CD4-positive, alpha-beta memory T cell (primary cell): ENCODE results near the gene NTN3. TPM values are rescaled to one million over a fixed set of nuclear protein-coding genes. Genes with fewer than 3 reads are reported as not detected.
A peak's percentile ranks its signal among the peaks of the same experiment; 100 is the strongest.

Experiments
- CTCF ChIA-PET: fragments of 350-600 bp; sonication (Branson Sonifier 250); formaldehyde crosslinking; loops from one replicate; lab custom pipeline; 2021; ENCODE audit warnings: inconsistent platforms; ENCODE audit not compliant: partially characterized antibody; lab: Charles Lee
- POLR2A ChIA-PET: fragments of 350-600 bp; sonication (Branson Sonifier 250); formaldehyde crosslinking; loops from one replicate; lab custom pipeline; 2021; ENCODE audit not compliant: partially characterized antibody; lab: Charles Lee
- DNase-seq, 5 donors: peaks; one replicate each; pipeline versions ENCODE4 v3.0.0 to v3.0.0-alpha.2; 2020 to 2022; ENCODE audit warnings: mixed read lengths in 1 of 5
- H3K27ac ChIP-seq: one replicate; pipeline ENCODE4 v1.7.0; 2013; ENCODE audit warnings: low read depth, low read length
- H3K27me3 ChIP-seq: 2 replicates; pipeline ENCODE4 v1.7.0; 2013; ENCODE audit warnings: mild to moderate bottlenecking, low read length, moderate library complexity; ENCODE audit not compliant: insufficient read depth
- H3K36me3 ChIP-seq: 2 replicates; pipeline ENCODE4 v1.7.0; 2013; ENCODE audit warnings: mild to moderate bottlenecking, low read length, moderate library complexity; ENCODE audit not compliant: insufficient read depth
- H3K4me1 ChIP-seq: 2 replicates; pipeline ENCODE4 v1.7.0; 2013; ENCODE audit warnings: mild to moderate bottlenecking, low read length, moderate library complexity; ENCODE audit not compliant: insufficient read depth
- H3K4me3 ChIP-seq, 2 donors: one replicate each; pipeline ENCODE4 v1.7.0; 2013; ENCODE audit warnings: low read length in 2 of 2, mild to moderate bottlenecking in 1 of 2
- H3K9me3 ChIP-seq, 2 donors: one replicate each; pipeline ENCODE4 v1.7.0; 2013; ENCODE audit warnings: low read length in 2 of 2, control low read depth in 1 of 2; ENCODE audit not compliant: control insufficient read depth in 1 of 2
- H3K27ac Mint-ChIP-seq, 7 donors: one replicate each; pipeline ENCODE4 v1.8.0; 2020 to 2021; ENCODE audit warnings: mixed read lengths in 7 of 7, mild to moderate bottlenecking in 6 of 7, inconsistent platforms in 3 of 7, moderate library complexity in 3 of 7
- H3K27me3 Mint-ChIP-seq, 2 donors: one replicate each; pipeline ENCODE4 v1.8.0; 2020 to 2021; ENCODE audit warnings: mixed read lengths in 2 of 2
- H3K36me3 Mint-ChIP-seq, 2 donors: one replicate each; pipeline ENCODE4 v1.8.0; 2020 to 2021; ENCODE audit warnings: mixed read lengths in 2 of 2, inconsistent platforms in 1 of 2, mild to moderate bottlenecking in 1 of 2
- H3K4me1 Mint-ChIP-seq, 4 donors: one replicate each; pipeline ENCODE4 v1.8.0; 2020 to 2021; ENCODE audit warnings: mixed read lengths in 4 of 4, mild to moderate bottlenecking in 1 of 4
- H3K4me3 Mint-ChIP-seq, 8 donors: one replicate each; pipeline ENCODE4 v1.8.0; 2020 to 2021; ENCODE audit warnings: mixed read lengths in 8 of 8, mild to moderate bottlenecking in 7 of 8, moderate library complexity in 6 of 8, inconsistent platforms in 3 of 8
- H3K9me3 Mint-ChIP-seq, 8 donors: one replicate each; pipeline ENCODE4 v1.8.0; 2020 to 2021; ENCODE audit warnings: mixed read lengths in 8 of 8, mild to moderate bottlenecking in 5 of 8, inconsistent platforms in 3 of 8, moderate library complexity in 1 of 8
- intact Hi-C: fragments of 100-400 bp; cut with micrococcal nuclease; formaldehyde crosslinking; loops from one replicate; pipeline ENCODE4 v1.15.1; 2023
- polyA plus RNA-seq, 2 donors: library from polyadenylated mRNA; unstranded; fragments of 300-500 nt; fragmentation: Illumina TruSeq; gene quantifications; one replicate each; pipeline ENCODE4 v1.2.3, GENCODE V29; 2021
- total RNA-seq, 2 experiments: library from RNA; stranded (reverse); gene quantifications; one replicate each; pipeline ENCODE4 v1.2.3, GENCODE V29; 2021

The NTN3 gene
- total and polyA plus RNA-seq, 4 experiments from 2014 or later, result not detected

DNA sequence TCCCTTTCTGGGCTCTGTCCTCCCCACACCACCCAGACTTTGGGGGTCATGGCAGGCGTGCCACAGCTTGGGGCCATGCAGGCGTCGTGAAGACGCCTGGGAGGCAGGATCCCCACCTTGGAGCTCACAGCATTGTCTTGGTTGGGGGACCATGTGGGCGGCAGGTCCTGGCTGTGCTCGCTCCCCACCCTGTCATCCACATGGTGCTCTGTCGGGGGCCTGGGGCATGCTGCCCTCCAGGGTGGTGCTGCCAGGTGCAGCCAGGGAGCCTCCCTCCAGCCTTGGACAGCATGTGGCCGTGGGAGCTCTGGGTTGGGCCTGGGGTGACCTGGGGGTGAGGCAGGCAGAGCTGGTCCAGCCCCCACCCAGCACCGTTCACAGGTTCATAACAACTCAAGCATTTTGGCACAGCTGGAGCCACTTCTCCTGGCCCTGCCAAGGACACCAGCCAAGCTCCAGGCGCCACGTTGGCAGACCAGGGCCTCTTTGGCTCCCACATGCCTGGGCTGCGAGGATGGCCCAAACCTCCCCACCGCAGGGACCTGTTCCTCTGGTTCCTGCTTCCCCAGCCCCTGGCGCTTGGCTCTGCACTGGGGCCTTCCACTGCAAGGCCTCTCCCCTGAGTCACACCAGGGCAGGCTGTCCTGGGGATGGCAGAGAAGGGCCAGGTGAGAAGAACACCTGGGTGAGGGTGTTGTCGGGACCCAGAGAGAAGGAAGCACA lies 27.6 kb downstream of the NTN3 start:
- Mint-ChIP-seq H3K27ac (no peak overlapping the region), H3K27me3 (no peaks in the 10 kb centered on the region), H3K36me3 (peaks cover 6% of the 10 kb centered on the region in 2 donors), H3K4me1 (no peaks in the 10 kb centered on the region), H3K9me3 (no peaks in the 10 kb centered on the region), H3K4me3 (no peak overlapping the region)
- no peak overlapping the region for H3K4me3 ChIP-seq
- ChIA-PET POLR2A (no interaction called here), CTCF (interaction anchor here (4.4 kb wide), 1 partner anchor 304 kb away, joined by 17 read pairs; no protein-coding TSS in a partner anchor)
- no peaks in the 10 kb centered on the region for H3K4me1 ChIP-seq
- H3K27ac ChIP-seq, result no peak overlapping the region
- H3K36me3 ChIP-seq, result no peaks in the 10 kb centered on the region
- H3K27me3 ChIP-seq, result no peaks in the 10 kb centered on the region
- intact Hi-C loops, result no loop called here
- no peak for DNase-seq
- H3K9me3 ChIP-seq, result no peaks in the 10 kb centered on the region

DNA sequence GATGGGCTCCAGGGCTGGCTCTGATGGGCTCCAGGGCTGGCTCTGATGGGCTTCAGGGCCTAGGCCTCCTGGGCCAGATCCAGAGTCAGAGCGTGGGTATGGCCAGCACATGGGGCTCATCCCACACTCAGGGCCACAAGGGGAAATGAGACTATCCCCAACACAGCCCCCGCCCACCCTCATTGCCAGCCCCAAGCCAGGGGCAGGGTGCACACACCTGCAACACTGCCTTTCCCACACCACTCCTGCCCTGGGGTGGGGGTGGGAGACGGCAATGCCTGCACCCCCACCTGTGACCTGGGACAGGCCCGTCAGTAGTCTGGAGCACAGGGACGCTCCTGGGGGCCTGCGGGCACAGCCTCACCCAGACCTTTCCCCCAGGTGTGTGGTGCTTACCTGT lies 28.4 kb downstream of the NTN3 start:
- H3K27ac ChIP-seq, result no peak overlapping the region
- intact Hi-C loops, result no loop called here

GRCh38 chr16:2499890-2500429 lies 28.9 kb downstream of the NTN3 start:
- no peaks in the 10 kb centered on the region for H3K4me1 ChIP-seq
- Mint-ChIP-seq H3K4me1 (no peaks in the 10 kb centered on the region), H3K27me3 (no peaks in the 10 kb centered on the region), H3K4me3 (no peak overlapping the region), H3K36me3 (peaks cover 6% of the 10 kb centered on the region in 2 donors), H3K9me3 (no peaks in the 10 kb centered on the region), H3K27ac (no peak overlapping the region)
- H3K9me3 ChIP-seq, result no peaks in the 10 kb centered on the region
- no peak overlapping the region for H3K4me3 ChIP-seq
- intact Hi-C loops, result loop anchor here (2.0 kb wide), 1 partner anchor 25 kb away; the partner anchor contains the start of gene TBC1D24
- H3K36me3 ChIP-seq, result no peaks in the 10 kb centered on the region
- POLR2A ChIA-PET, result interaction anchor here (2.3 kb wide), 1 partner anchor 160 kb away, joined by 6 read pairs; the partner anchor contains the start of gene ABCA3
- H3K27ac ChIP-seq, result no peak overlapping the region
- CTCF ChIA-PET, result interaction anchor here (4.4 kb wide), 1 partner anchor 306 kb away, joined by 17 read pairs; no protein-coding TSS in a partner anchor
- no peak for DNase-seq
- no peaks in the 10 kb centered on the region for H3K27me3 ChIP-seq

More for the DNA sequence above, 28.4 kb downstream of the NTN3 start:
- H3K27ac Mint-ChIP-seq, result no peak overlapping the region
- Histone ChIP-seq H3K4me1 (no peaks in the 10 kb centered on the region), H3K27me3 (no peaks in the 10 kb centered on the region), H3K4me3 (no peak overlapping the region), H3K9me3 (no peaks in the 10 kb centered on the region), H3K36me3 (no peaks in the 10 kb centered on the region)
- DNase-seq, result no peak
- no peak overlapping the region for H3K4me3 Mint-ChIP-seq
- H3K36me3 Mint-ChIP-seq, result peaks cover 6% of the 10 kb centered on the region in 2 donors
- H3K27me3 Mint-ChIP-seq, result no peaks in the 10 kb centered on the region
- CTCF ChIA-PET, result interaction anchor here (4.4 kb wide), 1 partner anchor 305 kb away, joined by 17 read pairs; no protein-coding TSS in a partner anchor
- POLR2A ChIA-PET, result interaction anchor here (2.3 kb wide), 1 partner anchor 159 kb away, joined by 6 read pairs; the partner anchor contains the start of gene ABCA3
- no peaks in the 10 kb centered on the region for H3K4me1 Mint-ChIP-seq
- H3K9me3 Mint-ChIP-seq, result no peaks in the 10 kb centered on the region

DNA sequence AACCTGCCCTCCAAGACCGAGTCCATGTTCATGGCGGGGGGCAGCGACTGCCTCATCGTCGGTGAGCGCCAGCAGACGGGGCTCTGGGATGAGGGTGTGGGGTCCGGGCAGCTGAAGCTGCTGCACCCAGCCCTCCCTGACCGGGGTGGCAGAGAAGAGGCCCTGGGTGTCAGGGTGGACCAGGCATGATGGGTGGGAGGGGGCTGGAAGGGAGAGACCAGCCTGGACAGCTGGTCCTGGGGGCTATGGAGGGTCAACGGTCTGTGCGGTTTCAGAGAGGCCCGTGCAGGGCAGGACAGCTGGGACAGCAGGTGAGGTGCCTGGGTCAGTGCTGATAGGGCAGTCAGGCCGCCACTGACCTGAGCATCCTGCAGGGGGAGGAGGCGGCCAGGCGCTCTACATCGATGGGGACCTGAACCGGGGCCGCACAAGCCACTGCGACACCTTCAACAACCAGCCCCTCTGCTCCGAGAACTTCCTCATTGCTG lies 29.4 kb downstream of the NTN3 start:
- H3K9me3 Mint-ChIP-seq, result no peaks in the 10 kb centered on the region
- no peak overlapping the region for H3K27ac Mint-ChIP-seq
- ChIA-PET CTCF (interaction anchor here (1.1 to 4.4 kb wide), 8 partner anchors 9 to 306 kb away, joined by 3 to 26 read pairs (median 4); partner anchors contain the start of genes CCNF and TBC1D24), POLR2A (interaction anchor here (1.0 to 2.3 kb wide), 4 partner anchors 32 to 345 kb away, joined by 4 to 8 read pairs (median 6); partner anchors contain the start of genes ABCA3 and TRAF7)
- no peak overlapping the region for H3K4me3 Mint-ChIP-seq
- H3K27me3 Mint-ChIP-seq, result no peaks in the 10 kb centered on the region
- no peak overlapping the region for H3K27ac ChIP-seq
- intact Hi-C loops, result loop anchor here (2.0 kb wide), 1 partner anchor 26 kb away; the partner anchor contains the start of gene TBC1D24
- H3K36me3 ChIP-seq, result no peaks in the 10 kb centered on the region
- H3K36me3 Mint-ChIP-seq, result peaks cover 5 to 6% of the 10 kb centered on the region in 2 donors
- H3K9me3 ChIP-seq, result no peaks in the 10 kb centered on the region
- no peaks in the 10 kb centered on the region for H3K4me1 Mint-ChIP-seq
- H3K27me3 ChIP-seq, result no peaks in the 10 kb centered on the region
- no peak overlapping the region for H3K4me3 ChIP-seq
- DNase-seq, result no peak
- H3K4me1 ChIP-seq, result no peaks in the 10 kb centered on the region

DNA sequence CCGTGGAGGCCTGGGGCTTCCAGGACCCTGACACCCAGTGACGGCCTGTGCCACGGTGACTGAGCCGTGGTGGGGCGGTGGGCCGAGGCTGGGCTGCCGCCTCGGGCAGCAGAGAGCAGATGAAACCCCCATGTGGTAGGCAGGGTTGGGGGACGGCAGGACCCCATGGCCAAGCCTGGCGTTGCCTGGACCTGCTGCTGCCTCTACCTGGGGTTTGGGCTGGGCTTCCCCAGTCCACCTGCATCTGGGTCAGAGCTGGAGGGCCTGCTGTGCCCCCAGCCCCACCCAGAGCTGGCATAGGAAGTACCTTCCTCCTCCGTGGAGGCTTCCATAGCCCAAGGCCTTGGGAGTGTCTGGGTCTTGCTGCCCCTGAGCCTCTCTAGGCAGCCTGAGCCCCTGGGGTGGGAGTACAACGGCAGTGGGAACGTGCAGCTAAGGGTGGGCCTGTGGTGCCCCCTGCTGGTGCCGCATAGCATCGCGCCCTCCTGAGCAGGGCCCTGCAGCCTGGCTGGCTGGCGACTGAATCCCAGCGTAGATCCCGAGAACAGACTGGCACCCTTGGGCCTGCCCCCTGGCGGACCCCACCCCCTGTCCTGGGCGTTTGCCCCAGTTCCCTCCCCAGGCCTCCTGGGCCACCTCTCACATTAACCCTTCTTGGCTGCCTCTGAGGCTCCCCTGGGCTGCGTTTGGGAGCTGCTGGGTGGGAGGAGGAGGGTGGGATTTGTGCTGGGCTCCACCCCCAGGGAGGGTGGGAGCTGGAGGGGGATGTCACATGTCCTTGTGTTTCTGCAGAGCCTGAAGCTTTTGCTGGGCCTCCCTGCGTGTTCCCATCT lies 30.0 kb downstream of the NTN3 start:
- Histone ChIP-seq H3K4me1 (no peaks in the 10 kb centered on the region), H3K9me3 (no peaks in the 10 kb centered on the region), H3K27me3 (no peaks in the 10 kb centered on the region), H3K36me3 (no peaks in the 10 kb centered on the region), H3K4me3 (no peak overlapping the region), H3K27ac (no peak overlapping the region)
- Mint-ChIP-seq H3K4me1 (no peaks in the 10 kb centered on the region), H3K27ac (no peak overlapping the region), H3K36me3 (peaks cover 5 to 6% of the 10 kb centered on the region in 2 donors), H3K4me3 (no peak overlapping the region), H3K9me3 (no peaks in the 10 kb centered on the region), H3K27me3 (no peaks in the 10 kb centered on the region)
- POLR2A ChIA-PET, result interaction anchor here (1.0 to 2.3 kb wide), 4 partner anchors 32 to 346 kb away, joined by 4 to 8 read pairs (median 6); partner anchors contain the start of genes ABCA3 and TRAF7
- intact Hi-C loops, result loop anchor here (1.0 to 2.0 kb wide), 3 partner anchors 26 to 161 kb away; partner anchors contain the start of genes ABCA3 and TBC1D24
- peak; percentile 73 to 81 (median 75) for DNase-seq
- CTCF ChIA-PET, result interaction anchor here (0.6 to 2.8 kb wide), 10 partner anchors 9 to 346 kb away, joined by 3 to 26 read pairs (median 4); partner anchors contain the start of genes CCNF, TBC1D24 and TRAF7

- peaks cover 5 to 6% of the 10 kb centered on the region in 2 donors for H3K36me3 Mint-ChIP-seq
- no peaks in the 10 kb centered on the region for H3K4me1 Mint-ChIP-seq
- no peak overlapping the region for H3K4me3 Mint-ChIP-seq
- CTCF ChIA-PET, result interaction anchor here (0.6 to 2.8 kb wide), 9 partner anchors 8 to 347 kb away, joined by 3 to 26 read pairs (median 4); partner anchors contain the start of genes CCNF, TBC1D24 and TRAF7
- H3K27ac Mint-ChIP-seq, result peak overlapping the region in 1 of 7 donors; percentile 1
- intact Hi-C loops, result loop anchor here (1.0 to 2.0 kb wide), 3 partner anchors 27 to 162 kb away; partner anchors contain the start of genes ABCA3 and TBC1D24
- POLR2A ChIA-PET, result interaction anchor here (1.4 to 2.3 kb wide), 2 partner anchors 162 to 308 kb away, joined by 6 to 8 read pairs; partner anchors contain the start of gene ABCA3
- DNase-seq, result no peak
- H3K36me3 ChIP-seq, result no peaks in the 10 kb centered on the region
- H3K27me3 Mint-ChIP-seq, result no peaks in the 10 kb centered on the region
- no peaks in the 10 kb centered on the region for H3K9me3 ChIP-seq
- no peaks in the 10 kb centered on the region for H3K27me3 ChIP-seq
- H3K9me3 Mint-ChIP-seq, result no peaks in the 10 kb centered on the region
- no peak overlapping the region for H3K27ac ChIP-seq
- no peaks in the 10 kb centered on the region for H3K4me1 ChIP-seq
- no peak overlapping the region for H3K4me3 ChIP-seq
Observed at GRCh38 chr16:2501946-2502895, 31.1 kb downstream of the NTN3 start.
